Fibroblast of peridontal ligament (primary cell): ENCODE results near the gene TECPR2.
"Not testable (repeated sequence)": the region's sequence is repeated elsewhere in the genome, so short reads cannot be mapped to it uniquely, and the experiment has no call there.

Experiments used
- DNase-seq: peaks from one replicate; pipeline ENCODE4 v3.0.0-alpha.2; 2010; ENCODE audit errors: extremely low read depth

Gene TECPR2

GRCh38 chr14:102528431-102529170 lies 165.9 kb downstream of the TECPR2 start:
- DNase-seq: no peak

- DNase-seq: no peak
Measured at GRCh38 chr14:102530828-102531478, 168.2 kb downstream of the TECPR2 start.

GRCh38 chr14:102532204-102532658 lies 169.5 kb downstream of the TECPR2 start:
- no peak for DNase-seq

GRCh38 chr14:102537981-102538601 lies 175.3 kb downstream of the TECPR2 start:
- no peak for DNase-seq

GRCh38 chr14:102538602-102539543 lies 176.1 kb downstream of the TECPR2 start:
- no peak for DNase-seq

- DNase-seq: no peak
Measured at GRCh38 chr14:102539544-102540314, 177.0 kb downstream of the TECPR2 start.

- no peak for DNase-seq
Measured at GRCh38 chr14:102540315-102541028, 177.7 kb downstream of the TECPR2 start.

- DNase-seq: not testable (repeated sequence)
Measured at GRCh38 chr14:102541029-102541491, 178.3 kb downstream of the TECPR2 start.

GRCh38 chr14:102541771-102542170 lies 179.0 kb downstream of the TECPR2 start:
- no peak for DNase-seq

GRCh38 chr14:102544046-102544746 lies 181.5 kb downstream of the TECPR2 start:
- DNase-seq: no peak

GRCh38 chr14:102544747-102545460 lies 182.2 kb downstream of the TECPR2 start:
- DNase-seq: no peak

- DNase-seq: peak; percentile 38
Measured at GRCh38 chr14:102545461-102546265, 182.9 kb downstream of the TECPR2 start.

- no peak for DNase-seq
Measured at GRCh38 chr14:102548616-102549240, 186.0 kb downstream of the TECPR2 start.

- DNase-seq: not testable (repeated sequence)
Measured at GRCh38 chr14:102550927-102551401, 188.2 kb downstream of the TECPR2 start.
